Uterus (tissue), 4 donors: ENCODE measurements around the gene RGS9. TPM values are rescaled to one million over a fixed set of nuclear protein-coding genes. Genes with fewer than 3 reads are reported as not detected.
"Not testable (repeated sequence)": the region's sequence is repeated elsewhere in the genome, so short reads cannot be mapped to it uniquely, and the experiment has no call there.

ENCODE experiments used
- DNase-seq, 2 donors: peaks; one replicate each; pipeline ENCODE4 v3.0.0-alpha.2; 2019 to 2020
- H3K27ac ChIP-seq, 2 donors: fragments of 200-600 bp; sonication (generic); 1 replicate in 1 of 2; 2 replicates in 1 of 2; pipeline ENCODE4 v1.5.1; 2016 to 2018
- H3K27me3 ChIP-seq, 2 donors: fragments of 200-600 bp; sonication (generic); one replicate each; pipeline ENCODE4 v1.5.1; 2018 to 2019; ENCODE audit warnings: control low read depth in 1 of 2
- H3K36me3 ChIP-seq, 2 donors: fragments of 200-600 bp; sonication (generic); one replicate each; pipeline ENCODE4 v1.5.1; 2019; ENCODE audit warnings: control low read depth in 1 of 2
- H3K4me1 ChIP-seq, 2 donors: fragments of 200-600 bp; sonication (generic); one replicate each; pipeline ENCODE4 v1.5.1; 2018 to 2019; ENCODE audit warnings: control low read depth in 1 of 2
- H3K4me3 ChIP-seq, 2 donors: fragments of 200-600 bp; sonication (generic); 1 replicate in 1 of 2; 2 replicates in 1 of 2; pipeline ENCODE4 v1.5.1; 2018 to 2019; ENCODE audit warnings: mild to moderate bottlenecking in 1 of 2
- H3K9me3 ChIP-seq, 2 donors: fragments of 200-600 bp; sonication (generic); one replicate each; pipeline ENCODE4 v1.5.1; 2019; ENCODE audit warnings: control low read depth in 1 of 2
- POLR2A ChIP-seq, 2 donors: fragments of 450-650 bp; IDR thresholded peaks; one replicate each; pipeline ENCODE4 v1.6.1; 2016; ENCODE audit warnings: antibody characterized with exemption in 2 of 2, mild to moderate bottlenecking in 1 of 2, moderate library complexity in 1 of 2
- intact Hi-C: fragments of 100-400 bp; cut with DNase I; formaldehyde crosslinking; loops from one replicate; pipeline ENCODE4 v1.15.1; 2023; ENCODE audit warnings: low total_unique reads
- total RNA-seq, 4 donors: library from RNA; depleted of rRNA in 3 of 4; stranded (reverse); fragments of >200 nt in 3 of 4; gene quantifications; one replicate each; pipeline versions ENCODE4 v1.1.0 to v1.2.4, GENCODE V29; 2014 to 2023
- TF ChIP-seq, protein P1 (sequence below), 4 experiments: fragments of 200-600 bp in 2 of 4; fragments of 450-650 bp in 2 of 4; sonication (generic) in 2 of 4; IDR thresholded peaks; one replicate each; pipeline ENCODE4 v1.5.1; 2016 to 2019; ENCODE audit warnings: antibody characterized with exemption in 4 of 4, mild to moderate bottlenecking in 2 of 4, moderate library complexity in 1 of 4
- donor health status: DM: yes; HTN: yes; CAD: no.

RGS9 gene
- total RNA-seq, 4 donors from 2014 or later: 3.5 to 19.1 (median 6.9) TPM

DNA sequence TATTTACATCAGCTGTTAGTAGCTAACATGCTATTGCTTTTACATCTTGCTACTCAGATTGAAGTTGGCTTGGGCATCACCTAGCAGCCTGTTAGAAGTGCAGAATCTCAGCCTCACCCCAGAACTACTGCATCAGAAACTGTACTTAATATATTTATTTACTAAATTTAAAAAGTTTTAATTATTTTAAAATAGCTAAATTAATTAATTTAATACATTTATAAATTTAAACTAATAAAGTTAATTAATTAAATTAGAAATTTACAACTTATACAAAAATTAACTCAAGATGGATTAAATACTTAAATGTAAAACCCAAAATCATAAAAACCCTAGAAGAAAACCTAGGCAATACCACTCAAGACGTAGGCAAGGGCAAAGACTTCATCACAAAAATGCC, 41.7 kb upstream of the RGS9 start:
- no peak for DNase-seq
- Histone ChIP-seq H3K27ac (no peak overlapping the region), H3K36me3 (no peaks in the 10 kb centered on the region), H3K4me1 (no peaks in the 10 kb centered on the region), H3K9me3 (no peaks in the 10 kb centered on the region), H3K4me3 (no peak overlapping the region), H3K27me3 (peaks cover 0 to 4% of the 10 kb centered on the region in 2 donors)
- TF ChIP-seq, protein P1, sequence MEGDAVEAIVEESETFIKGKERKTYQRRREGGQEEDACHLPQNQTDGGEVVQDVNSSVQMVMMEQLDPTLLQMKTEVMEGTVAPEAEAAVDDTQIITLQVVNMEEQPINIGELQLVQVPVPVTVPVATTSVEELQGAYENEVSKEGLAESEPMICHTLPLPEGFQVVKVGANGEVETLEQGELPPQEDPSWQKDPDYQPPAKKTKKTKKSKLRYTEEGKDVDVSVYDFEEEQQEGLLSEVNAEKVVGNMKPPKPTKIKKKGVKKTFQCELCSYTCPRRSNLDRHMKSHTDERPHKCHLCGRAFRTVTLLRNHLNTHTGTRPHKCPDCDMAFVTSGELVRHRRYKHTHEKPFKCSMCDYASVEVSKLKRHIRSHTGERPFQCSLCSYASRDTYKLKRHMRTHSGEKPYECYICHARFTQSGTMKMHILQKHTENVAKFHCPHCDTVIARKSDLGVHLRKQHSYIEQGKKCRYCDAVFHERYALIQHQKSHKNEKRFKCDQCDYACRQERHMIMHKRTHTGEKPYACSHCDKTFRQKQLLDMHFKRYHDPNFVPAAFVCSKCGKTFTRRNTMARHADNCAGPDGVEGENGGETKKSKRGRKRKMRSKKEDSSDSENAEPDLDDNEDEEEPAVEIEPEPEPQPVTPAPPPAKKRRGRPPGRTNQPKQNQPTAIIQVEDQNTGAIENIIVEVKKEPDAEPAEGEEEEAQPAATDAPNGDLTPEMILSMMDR (IDR thresholded peaks at IDR 0.05): no peak
- no peak for TF ChIP-seq POLR2A (IDR thresholded peaks at IDR 0.05)
- intact Hi-C loops: no loop called here

- H3K4me1 ChIP-seq, H3K27ac ChIP-seq, H3K36me3 ChIP-seq, H3K9me3 ChIP-seq, H3K4me3 ChIP-seq, DNase-seq, H3K27me3 ChIP-seq, intact Hi-C loops: not testable (repeated sequence)
Measured at GRCh38 chr17:65096382-65096781, 40.8 kb upstream of the RGS9 start.

- intact Hi-C loops: no loop called here
- TF ChIP-seq POLR2A (IDR thresholded peaks at IDR 0.05): no peak
- TF ChIP-seq, protein P1 (IDR thresholded peaks at IDR 0.05): no peak
Measured at GRCh38 chr17:65097110-65097509, 40.1 kb upstream of the RGS9 start.

GRCh38 chr17:65099475-65099874, 37.7 kb upstream of the RGS9 start:
- H3K9me3 ChIP-seq: no peaks in the 10 kb centered on the region
- no peak overlapping the region for H3K27ac ChIP-seq
- H3K27me3 ChIP-seq: peaks cover 0 to 4% of the 10 kb centered on the region in 2 donors
- no peak for TF ChIP-seq POLR2A (IDR thresholded peaks at IDR 0.05)
- TF ChIP-seq, protein P1 (IDR thresholded peaks at IDR 0.05): no peak
- no peak for DNase-seq
- no peaks in the 10 kb centered on the region for H3K36me3 ChIP-seq
- no peaks in the 10 kb centered on the region for H3K4me1 ChIP-seq
- intact Hi-C loops: no loop called here
- H3K4me3 ChIP-seq: no peak overlapping the region

More at GRCh38 chr17:65097110-65097509, 40.1 kb upstream of the RGS9 start:
- no peaks in the 10 kb centered on the region for H3K4me1 ChIP-seq
- no peak for DNase-seq
- H3K27me3 ChIP-seq: peaks cover 0 to 4% of the 10 kb centered on the region in 2 donors
- no peaks in the 10 kb centered on the region for H3K36me3 ChIP-seq
- no peak overlapping the region for H3K27ac ChIP-seq
- H3K4me3 ChIP-seq: no peak overlapping the region
- H3K9me3 ChIP-seq: no peaks in the 10 kb centered on the region

- Histone ChIP-seq H3K4me3 (peak overlapping the region; percentile 37 to 52), H3K36me3 (no peaks in the 10 kb centered on the region), H3K27me3 (peaks cover 0 to 4% of the 10 kb centered on the region in 2 donors), H3K27ac (peak overlapping the region; percentile 51 to 86), H3K4me1 (no peaks in the 10 kb centered on the region), H3K9me3 (no peaks in the 10 kb centered on the region)
- intact Hi-C loops: no loop called here
- TF ChIP-seq, protein P1 (IDR thresholded peaks at IDR 0.05): no peak
- TF ChIP-seq POLR2A (IDR thresholded peaks at IDR 0.05): no peak
- no peak for DNase-seq
Measured at GRCh38 chr17:65099941-65100315, 37.2 kb upstream of the RGS9 start.
